Stimulated activated naive B cell treated with anti-CD40 and anti-IgM and Interleukin-4, amounts not matched to agents 10 μg/mL and 1 μg/mL and 100 μg/mL, for 72 hours (primary cell): Measurements from ENCODE around the gene CCDC192.

ENCODE experiments used
- ATAC-seq, 2 donors: fragments of 150-1000 bp; cut with Tn5 transposase; replicated peaks; 2 replicates each; pipeline ENCODE4 v1.10.0; 2021; ENCODE audit warnings: moderate library complexity in 1 of 2
- DNase-seq: peaks from one replicate; pipeline ENCODE4 v3.0.0; 2021
- H3K27ac Mint-ChIP-seq: one replicate; pipeline ENCODE4 v1.8.0; 2022; ENCODE audit warnings: mild to moderate bottlenecking, mixed read lengths
- H3K27me3 Mint-ChIP-seq, 2 donors: one replicate each; pipeline ENCODE4 v1.8.0; 2022; ENCODE audit warnings: mixed read lengths in 2 of 2
- H3K36me3 Mint-ChIP-seq, 2 donors: one replicate each; pipeline ENCODE4 v1.8.0; 2022; ENCODE audit warnings: mixed read lengths in 2 of 2, mild to moderate bottlenecking in 1 of 2
- H3K4me1 Mint-ChIP-seq, 2 donors: one replicate each; pipeline ENCODE4 v1.8.0; 2022; ENCODE audit warnings: mixed read lengths in 2 of 2, mild to moderate bottlenecking in 1 of 2
- H3K4me3 Mint-ChIP-seq, 2 donors: one replicate each; pipeline ENCODE4 v1.8.0; 2022; ENCODE audit warnings: mild to moderate bottlenecking in 2 of 2, mixed read lengths in 2 of 2, moderate library complexity in 1 of 2
- H3K9me3 Mint-ChIP-seq, 2 donors: one replicate each; pipeline ENCODE4 v1.8.0; 2022; ENCODE audit warnings: mixed read lengths in 2 of 2, mild to moderate bottlenecking in 1 of 2

The CCDC192 gene

DNA sequence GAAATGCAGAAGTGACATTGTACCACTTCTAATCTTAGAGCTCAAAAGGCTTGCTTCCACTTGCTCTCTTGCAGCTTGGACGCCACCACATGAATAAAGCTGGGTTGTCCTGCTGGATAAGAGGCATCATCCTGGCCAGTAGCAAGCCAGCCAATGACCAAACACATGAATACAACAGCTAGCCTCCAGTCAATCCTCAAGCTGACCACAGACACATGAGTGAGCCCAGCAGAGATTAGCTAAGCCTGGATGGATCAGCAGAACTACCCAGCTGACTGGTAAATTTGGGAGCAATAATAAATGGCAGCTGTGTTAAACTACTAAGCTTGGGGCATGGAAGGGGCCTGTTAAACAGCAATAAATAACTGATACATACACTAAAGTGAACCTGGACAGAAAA is 259.3 kb downstream of the CCDC192 start:
- Mint-ChIP-seq H3K9me3 (peaks cover 5 to 12% of the 10 kb centered on the region in 2 donors), H3K36me3 (peaks cover 14 to 39% of the 10 kb centered on the region in 2 donors), H3K27ac (no peak overlapping the region), H3K27me3 (no peaks in the 10 kb centered on the region), H3K4me1 (peaks cover 14 to 18% of the 10 kb centered on the region in 2 donors), H3K4me3 (no peak overlapping the region)
- DNase-seq, result no peak
- ATAC-seq, result no peak

DNA sequence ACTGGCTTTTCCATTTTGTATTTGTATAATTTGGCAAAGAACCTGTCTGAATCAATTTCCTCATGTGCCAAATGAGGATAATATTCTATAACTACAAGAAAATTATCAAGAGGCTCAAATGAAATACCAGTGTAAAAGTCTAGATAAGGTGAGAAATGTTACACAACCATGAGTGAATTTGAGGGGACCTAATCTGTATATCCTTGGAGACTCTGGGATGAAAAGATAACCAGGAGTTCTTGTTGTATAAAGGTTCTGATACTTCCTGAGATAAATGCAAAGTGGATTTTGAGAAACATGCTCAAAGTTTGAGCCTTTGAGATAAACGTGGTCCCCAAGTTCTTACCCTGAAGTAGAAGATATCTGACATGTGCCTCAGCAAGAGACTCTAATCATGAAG is 260.0 kb downstream of the CCDC192 start:
- H3K27ac Mint-ChIP-seq, result no peak overlapping the region
- H3K4me3 Mint-ChIP-seq, result no peak overlapping the region
- H3K36me3 Mint-ChIP-seq, result peaks cover 14 to 38% of the 10 kb centered on the region in 2 donors
- H3K4me1 Mint-ChIP-seq, result peaks cover 14 to 18% of the 10 kb centered on the region in 2 donors
- no peak for ATAC-seq
- H3K27me3 Mint-ChIP-seq, result no peaks in the 10 kb centered on the region
- DNase-seq, result no peak
- H3K9me3 Mint-ChIP-seq, result peaks cover 5 to 12% of the 10 kb centered on the region in 2 donors

- no peak overlapping the region for H3K27ac Mint-ChIP-seq
- no peak for DNase-seq
- peaks cover 14 to 18% of the 10 kb centered on the region in 2 donors for H3K4me1 Mint-ChIP-seq
- H3K9me3 Mint-ChIP-seq, result peaks cover 5 to 12% of the 10 kb centered on the region in 2 donors
- ATAC-seq, result no peak
- peaks cover 14 to 38% of the 10 kb centered on the region in 2 donors for H3K36me3 Mint-ChIP-seq
- H3K4me3 Mint-ChIP-seq, result no peak overlapping the region
- H3K27me3 Mint-ChIP-seq, result no peaks in the 10 kb centered on the region
Observed at GRCh38 chr5:127963931-127964330, 260.7 kb downstream of the CCDC192 start.

GRCh38 chr5:127967323-127967982 is 264.3 kb downstream of the CCDC192 start:
- H3K36me3 Mint-ChIP-seq, result peaks cover 14 to 40% of the 10 kb centered on the region in 2 donors
- DNase-seq (no peak), ATAC-seq (no peak)
- no peak overlapping the region for H3K27ac Mint-ChIP-seq
- H3K27me3 Mint-ChIP-seq, result no peaks in the 10 kb centered on the region
- H3K4me3 Mint-ChIP-seq, result no peak overlapping the region
- no peaks in the 10 kb centered on the region for H3K4me1 Mint-ChIP-seq
- H3K9me3 Mint-ChIP-seq, result peaks cover 5 to 12% of the 10 kb centered on the region in 2 donors

GRCh38 chr5:127967983-127968592 is 264.9 kb downstream of the CCDC192 start:
- Mint-ChIP-seq H3K36me3 (peaks cover 14 to 37% of the 10 kb centered on the region in 2 donors), H3K4me1 (no peaks in the 10 kb centered on the region), H3K27ac (no peak overlapping the region), H3K27me3 (no peaks in the 10 kb centered on the region), H3K9me3 (peaks cover 5 to 12% of the 10 kb centered on the region in 2 donors), H3K4me3 (no peak overlapping the region)
- DNase-seq (no peak), ATAC-seq (no peak)

- Mint-ChIP-seq H3K36me3 (peaks cover 16 to 35% of the 10 kb centered on the region in 2 donors), H3K9me3 (peaks cover 5 to 14% of the 10 kb centered on the region in 2 donors), H3K27ac (no peak overlapping the region), H3K4me3 (no peak overlapping the region), H3K27me3 (no peaks in the 10 kb centered on the region), H3K4me1 (no peaks in the 10 kb centered on the region)
- DNase-seq (no peak), ATAC-seq (no peak)
Observed at GRCh38 chr5:127969002-127969401, 265.8 kb downstream of the CCDC192 start.

DNA sequence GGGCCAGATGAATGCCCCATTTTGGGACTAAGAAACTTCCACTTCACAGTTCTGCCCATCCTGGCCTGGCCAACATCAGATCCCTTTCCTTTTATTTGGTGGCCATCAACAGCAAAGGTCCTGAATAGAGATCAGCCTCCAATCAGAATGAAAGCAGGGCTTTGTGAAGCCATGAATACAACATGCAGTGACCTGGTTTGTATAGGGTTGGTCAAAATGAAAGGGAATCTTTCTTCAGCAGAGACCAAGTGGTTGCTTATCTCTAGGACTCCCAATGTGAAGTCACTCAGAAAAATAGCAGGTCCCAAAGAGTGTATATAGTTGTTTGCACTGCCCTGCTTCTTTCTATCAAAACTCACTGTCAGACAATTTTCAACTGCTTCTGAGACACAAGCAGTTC is 266.5 kb downstream of the CCDC192 start:
- H3K4me3 Mint-ChIP-seq, result no peak overlapping the region
- H3K4me1 Mint-ChIP-seq, result no peaks in the 10 kb centered on the region
- H3K9me3 Mint-ChIP-seq, result peaks cover 5 to 14% of the 10 kb centered on the region in 2 donors
- H3K36me3 Mint-ChIP-seq, result peaks cover 16 to 29% of the 10 kb centered on the region in 2 donors
- DNase-seq (no peak), ATAC-seq (no peak)
- no peaks in the 10 kb centered on the region for H3K27me3 Mint-ChIP-seq
- H3K27ac Mint-ChIP-seq, result no peak overlapping the region

DNA sequence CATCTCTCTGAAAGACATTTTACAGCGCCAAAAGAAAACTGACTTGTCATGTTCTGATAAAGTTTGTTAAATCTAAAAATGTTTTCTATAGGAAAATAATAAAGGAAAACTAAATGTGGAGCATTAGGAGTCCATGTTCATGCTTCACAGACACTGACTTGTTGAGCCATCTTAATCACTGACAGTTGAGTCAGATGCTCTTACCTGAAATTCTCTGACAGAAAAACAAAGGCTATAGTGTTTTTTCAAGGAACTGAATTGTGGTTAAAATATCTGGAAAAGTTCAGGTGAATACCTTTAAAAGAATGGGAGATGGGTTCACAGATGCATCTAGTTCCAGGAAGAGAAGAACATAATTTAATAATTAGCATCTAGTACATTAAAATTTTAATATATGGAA is 266.9 kb downstream of the CCDC192 start:
- DNase-seq (no peak), ATAC-seq (no peak)
- H3K9me3 Mint-ChIP-seq, result peaks cover 5 to 11% of the 10 kb centered on the region in 2 donors
- H3K27ac Mint-ChIP-seq, result no peak overlapping the region
- H3K4me3 Mint-ChIP-seq, result no peak overlapping the region
- H3K27me3 Mint-ChIP-seq, result no peaks in the 10 kb centered on the region
- no peaks in the 10 kb centered on the region for H3K4me1 Mint-ChIP-seq
- peaks cover 16 to 24% of the 10 kb centered on the region in 2 donors for H3K36me3 Mint-ChIP-seq

DNA sequence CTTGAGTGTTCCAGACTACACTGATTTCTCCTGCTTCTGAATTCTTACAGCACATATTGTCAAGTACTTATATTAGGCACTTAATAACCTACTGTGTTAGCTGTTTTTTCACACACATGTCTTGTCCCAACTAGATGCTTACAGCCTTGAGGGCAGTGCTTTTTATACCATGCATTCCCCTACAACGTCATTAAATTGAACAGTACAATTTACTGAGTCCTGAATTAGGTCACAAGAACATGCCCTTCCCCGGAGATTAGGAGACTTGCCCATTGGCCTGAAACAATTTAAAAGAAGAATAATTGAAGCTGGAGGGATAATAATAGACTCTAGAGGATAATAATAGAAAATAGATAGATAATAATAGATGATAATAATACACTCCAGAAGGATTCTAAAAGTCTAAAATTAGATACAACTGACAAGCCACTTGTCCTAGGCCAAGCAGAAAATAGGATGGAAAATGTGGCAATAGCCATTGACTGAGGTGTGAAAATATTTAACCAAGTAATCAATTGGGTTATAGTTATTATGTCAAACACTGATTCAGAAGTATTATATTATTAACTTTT is 267.7 kb downstream of the CCDC192 start:
- no peaks in the 10 kb centered on the region for H3K4me1 Mint-ChIP-seq

GRCh38 chr5:127975961-127976360 is 272.8 kb downstream of the CCDC192 start:
- Mint-ChIP-seq H3K27me3 (no peaks in the 10 kb centered on the region), H3K36me3 (peaks cover 8 to 9% of the 10 kb centered on the region in 2 donors), H3K27ac (no peak overlapping the region), H3K4me3 (no peak overlapping the region), H3K9me3 (peaks cover 0 to 2% of the 10 kb centered on the region in 2 donors), H3K4me1 (no peaks in the 10 kb centered on the region)
- ATAC-seq, result no peak
- no peak for DNase-seq

More for the DNA sequence above, 267.7 kb downstream of the CCDC192 start:
- no peak overlapping the region for H3K27ac Mint-ChIP-seq
- no peak overlapping the region for H3K4me3 Mint-ChIP-seq
- no peaks in the 10 kb centered on the region for H3K27me3 Mint-ChIP-seq
- peaks cover 13 to 20% of the 10 kb centered on the region in 2 donors for H3K36me3 Mint-ChIP-seq
- no peak for DNase-seq
- H3K9me3 Mint-ChIP-seq, result peaks cover under 1 to 7% of the 10 kb centered on the region in 2 donors
- ATAC-seq, result no peak

DNA sequence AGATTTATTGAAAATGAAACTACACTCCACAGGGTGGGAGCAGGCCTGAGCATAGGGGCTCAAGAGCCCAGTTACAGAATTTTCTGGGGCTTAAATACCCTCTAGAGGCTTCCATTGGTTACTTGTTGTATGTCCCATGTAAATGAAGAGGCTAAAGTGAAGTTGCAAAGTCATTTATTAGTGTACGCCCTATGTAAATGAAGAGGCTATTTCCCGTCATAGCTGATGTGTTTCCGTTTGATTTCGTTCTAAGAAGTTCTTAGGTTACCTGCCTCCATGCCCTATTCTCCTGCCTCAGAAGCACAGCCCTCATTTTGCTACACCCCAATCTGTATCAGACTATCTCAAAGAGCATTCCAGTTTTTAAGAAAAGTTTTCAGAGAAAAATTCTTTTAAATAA is 273.3 kb downstream of the CCDC192 start:
- Mint-ChIP-seq H3K27me3 (no peaks in the 10 kb centered on the region), H3K4me3 (no peak overlapping the region), H3K36me3 (peaks cover 8 to 9% of the 10 kb centered on the region in 2 donors), H3K27ac (no peak overlapping the region), H3K9me3 (peaks cover 0 to 2% of the 10 kb centered on the region in 2 donors), H3K4me1 (no peaks in the 10 kb centered on the region)
- DNase-seq (no peak), ATAC-seq (no peak)

DNA sequence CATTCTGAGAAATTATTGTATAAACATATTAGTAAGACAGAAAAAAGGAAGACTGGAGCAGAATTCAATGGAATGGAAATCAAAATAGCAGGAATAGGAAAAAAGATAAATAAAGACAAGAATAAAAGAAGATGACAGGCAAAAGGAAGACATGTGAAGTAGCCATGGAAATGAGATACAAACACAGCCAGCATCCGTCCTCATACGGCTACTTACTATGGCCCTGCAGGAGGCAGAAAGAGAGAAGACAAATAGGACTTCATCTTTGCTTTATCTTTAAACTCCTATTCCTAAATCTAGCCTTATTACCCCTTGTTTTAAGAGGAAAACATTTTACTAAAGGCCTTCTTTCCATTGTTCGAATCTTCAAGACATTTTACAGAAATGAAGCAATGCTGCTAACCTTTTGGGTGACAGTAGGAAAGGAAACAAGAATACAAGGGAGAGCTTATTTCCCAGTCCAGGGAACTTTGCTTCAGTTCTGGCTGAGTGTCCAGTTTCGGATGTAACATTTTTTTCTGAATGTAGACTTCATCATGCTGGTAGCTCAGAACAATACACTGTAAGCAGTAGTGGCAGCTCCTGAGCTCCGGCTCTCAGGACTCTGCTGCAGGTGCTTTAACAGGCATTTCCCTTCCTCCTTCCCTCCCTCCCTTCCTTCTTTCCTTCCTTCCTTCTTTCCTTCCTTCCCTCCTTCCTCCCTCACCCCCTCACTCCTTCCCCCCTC is 274.0 kb downstream of the CCDC192 start:
- Mint-ChIP-seq H3K27ac (no peak overlapping the region), H3K4me1 (no peaks in the 10 kb centered on the region), H3K9me3 (peaks cover 0 to 2% of the 10 kb centered on the region in 2 donors), H3K4me3 (no peak overlapping the region), H3K36me3 (peaks cover 8 to 9% of the 10 kb centered on the region in 2 donors), H3K27me3 (no peaks in the 10 kb centered on the region)
- no peak for ATAC-seq
- DNase-seq, result no peak

GRCh38 chr5:127978738-127979300 is 275.6 kb downstream of the CCDC192 start:
- H3K4me3 Mint-ChIP-seq, result no peak overlapping the region
- peaks cover 10 to 12% of the 10 kb centered on the region in 2 donors for H3K36me3 Mint-ChIP-seq
- no peaks in the 10 kb centered on the region for H3K9me3 Mint-ChIP-seq
- no peak overlapping the region for H3K27ac Mint-ChIP-seq
- H3K4me1 Mint-ChIP-seq, result no peaks in the 10 kb centered on the region
- ATAC-seq, result no peak
- DNase-seq, result no peak
- H3K27me3 Mint-ChIP-seq, result no peaks in the 10 kb centered on the region

- no peaks in the 10 kb centered on the region for H3K4me1 Mint-ChIP-seq
- H3K27ac Mint-ChIP-seq, result no peak overlapping the region
- no peaks in the 10 kb centered on the region for H3K9me3 Mint-ChIP-seq
- no peaks in the 10 kb centered on the region for H3K27me3 Mint-ChIP-seq
- no peak overlapping the region for H3K4me3 Mint-ChIP-seq
- DNase-seq, result no peak
- ATAC-seq, result no peak
- peaks cover 10 to 12% of the 10 kb centered on the region in 2 donors for H3K36me3 Mint-ChIP-seq
Observed at GRCh38 chr5:127979475-127979874, 276.3 kb downstream of the CCDC192 start.
